ENCODE data around the gene IGSF21.

GRCh38 chr1:18422954-18423353 is 315.4 kb downstream of the IGSF21 start:
- TF ChIP-seq CTCF (IDR thresholded peaks at IDR 0.05) = no peak
- no peak for TF ChIP-seq POLR2A (IDR thresholded peaks at IDR 0.05)

All from suprapubic skin (tissue), 3 donors.